ENCODE data around the gene TRIM56.
A peak's percentile ranks its signal among the peaks of the same experiment; 100 is the strongest.
"Not testable (repeated sequence)": the region's sequence is repeated elsewhere in the genome, so short reads cannot be mapped to it uniquely, and the experiment has no call there.

Gene TRIM56

GRCh38 chr7:101092266-101092905 is 7.1 kb downstream of the TRIM56 start:
- DNase-seq (ENCODE audit: low read depth in 2 of 2): not testable (repeated sequence)

DNA sequence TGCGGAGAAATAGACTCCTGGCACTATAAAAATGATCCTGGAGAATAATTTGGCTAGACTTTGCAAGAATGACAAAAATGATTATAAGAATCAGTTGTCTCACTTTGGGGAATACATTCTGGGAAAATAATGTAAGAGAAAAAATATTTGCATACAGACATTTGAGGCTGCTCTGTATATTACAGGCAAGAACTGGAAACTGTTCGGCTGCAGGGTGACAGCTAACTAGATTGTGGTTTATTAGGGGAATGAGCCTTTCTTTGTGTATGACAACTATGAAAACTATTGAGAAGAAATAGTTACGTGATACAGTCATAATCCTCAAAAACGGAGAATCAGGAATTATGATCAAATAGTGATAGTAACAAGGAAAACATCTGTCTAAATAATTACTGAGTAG is 8.6 kb downstream of the TRIM56 start:
- DNase-seq (ENCODE audit: low read depth in 2 of 2): no peak

GRCh38 chr7:101094376-101094775 is 9.1 kb downstream of the TRIM56 start:
- no peak for DNase-seq (ENCODE audit: low read depth in 2 of 2)

- peak; percentile 37 to 41 for DNase-seq (ENCODE audit: low read depth in 2 of 2)
Observed at GRCh38 chr7:101094791-101095375, 9.6 kb downstream of the TRIM56 start.

DNA sequence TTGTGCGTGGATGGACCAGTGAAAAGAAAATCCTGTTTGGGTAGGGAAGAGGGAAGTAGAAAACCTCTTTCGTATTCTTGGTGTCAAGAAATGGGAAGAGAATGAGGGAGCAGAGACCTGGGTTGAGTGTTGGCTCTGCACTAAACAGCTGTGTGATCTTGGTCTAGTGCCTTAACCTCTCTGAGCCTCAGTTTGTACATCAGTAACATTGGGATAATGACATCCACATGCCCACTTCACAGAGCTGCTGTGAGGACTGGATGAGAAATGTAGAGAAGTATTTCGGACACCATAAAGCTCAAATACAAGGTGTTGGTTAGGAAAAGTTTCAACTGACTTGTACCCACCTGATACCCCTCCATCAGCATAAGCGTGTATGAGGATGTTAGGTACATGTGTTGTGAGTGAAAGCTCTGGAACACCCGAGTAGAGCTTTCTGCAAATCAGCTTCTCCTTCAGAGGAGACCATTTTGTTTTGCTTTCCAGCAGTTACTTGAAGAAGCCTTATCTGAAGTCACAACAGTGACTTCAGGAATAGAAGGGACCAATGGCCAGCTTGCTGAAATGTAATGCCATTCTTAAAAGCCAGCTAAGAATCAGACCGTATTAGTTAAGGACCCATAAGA is 11.2 kb downstream of the TRIM56 start:
- DNase-seq (ENCODE audit: low read depth in 2 of 2): no peak

- DNase-seq (ENCODE audit: low read depth in 2 of 2): no peak
Observed at GRCh38 chr7:101096957-101097347, 11.7 kb downstream of the TRIM56 start.

DNA sequence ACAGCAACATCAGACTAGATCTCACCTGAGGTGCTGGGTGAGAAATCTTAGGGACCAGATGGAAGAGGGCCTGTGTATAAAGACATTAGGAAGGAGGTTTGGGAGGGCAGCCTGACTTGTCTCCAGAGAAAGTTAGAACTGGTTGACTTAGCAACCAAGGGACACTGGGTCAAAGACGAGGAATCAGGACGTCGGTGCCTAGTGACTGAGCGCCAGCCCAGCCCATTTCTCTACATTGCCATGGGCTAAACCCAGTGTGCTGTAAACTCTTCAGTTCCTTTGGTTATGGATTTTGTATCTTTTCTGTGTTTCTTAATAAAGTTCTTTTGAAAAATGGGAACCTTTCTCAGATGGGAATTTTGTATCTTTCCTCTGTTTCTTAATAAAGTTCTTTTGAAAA is 12.3 kb downstream of the TRIM56 start:
- DNase-seq (ENCODE audit: low read depth in 2 of 2): no peak

DNA sequence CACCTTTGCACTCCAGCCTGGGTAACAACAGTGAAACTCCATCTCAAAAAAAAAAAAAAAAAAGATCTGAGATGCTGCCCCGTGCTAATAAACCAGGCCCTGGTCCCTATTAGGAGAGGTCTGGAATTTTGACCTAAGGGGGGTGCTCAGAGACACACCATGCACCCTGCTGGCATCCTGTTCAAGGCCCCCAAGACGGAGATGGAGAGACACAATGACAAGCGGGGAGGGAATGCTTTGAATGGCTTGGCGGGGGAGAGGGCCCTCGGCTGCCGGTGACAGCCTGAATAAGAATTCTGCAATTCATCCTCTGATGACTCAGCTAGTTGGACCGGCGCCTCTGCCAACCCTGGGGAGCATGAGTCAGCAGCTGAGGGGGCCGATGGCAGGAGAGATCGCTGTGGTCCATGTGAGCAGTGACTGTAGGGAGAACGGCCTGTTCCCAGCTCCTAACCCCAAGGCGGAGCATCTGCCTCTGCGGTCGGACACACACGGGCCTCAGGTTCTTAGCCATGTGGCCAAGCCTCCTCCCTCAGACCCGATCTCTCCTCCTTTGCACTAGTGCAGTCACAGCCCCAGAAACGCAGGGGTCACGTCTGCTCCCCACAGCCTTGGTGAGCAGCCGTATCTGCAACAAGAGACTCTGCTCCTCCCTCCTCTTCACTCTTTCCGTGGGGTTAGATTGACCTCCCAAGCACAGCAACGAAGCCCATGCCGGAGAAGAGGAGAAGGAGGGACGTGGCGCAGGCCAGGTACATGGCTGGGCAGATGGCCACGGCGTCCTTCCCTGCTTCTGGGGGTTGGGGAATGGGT is 14.9 kb downstream of the TRIM56 start:
- peak; percentile 54 to 55 for DNase-seq (ENCODE audit: low read depth in 2 of 2)

- DNase-seq (ENCODE audit: low read depth in 2 of 2): no peak
Observed at GRCh38 chr7:101100858-101101847, 15.9 kb downstream of the TRIM56 start.

- no peak for DNase-seq (ENCODE audit: low read depth in 2 of 2)
Observed at GRCh38 chr7:101102026-101102425, 16.7 kb downstream of the TRIM56 start.

DNA sequence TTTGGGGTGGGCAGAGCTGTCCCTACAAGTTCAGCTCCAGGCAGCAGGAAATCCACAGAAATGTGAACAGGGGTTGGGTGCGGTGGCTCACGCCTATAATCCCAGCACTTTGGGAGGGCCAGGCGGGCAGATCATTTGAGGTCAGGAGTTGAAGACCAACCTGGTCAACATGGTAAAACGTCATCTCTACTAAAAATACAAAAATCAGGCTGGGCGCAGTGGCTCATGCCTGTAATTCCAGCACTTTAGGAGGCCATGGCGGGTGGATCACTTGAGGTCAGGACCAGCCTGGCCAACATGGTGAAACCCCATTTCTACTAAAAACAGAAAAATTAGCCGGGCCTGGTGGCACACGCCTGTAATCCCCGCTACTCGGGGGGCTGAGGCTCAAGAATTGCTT is 18.4 kb downstream of the TRIM56 start:
- not testable (repeated sequence) for DNase-seq (ENCODE audit: low read depth in 2 of 2)

DNA sequence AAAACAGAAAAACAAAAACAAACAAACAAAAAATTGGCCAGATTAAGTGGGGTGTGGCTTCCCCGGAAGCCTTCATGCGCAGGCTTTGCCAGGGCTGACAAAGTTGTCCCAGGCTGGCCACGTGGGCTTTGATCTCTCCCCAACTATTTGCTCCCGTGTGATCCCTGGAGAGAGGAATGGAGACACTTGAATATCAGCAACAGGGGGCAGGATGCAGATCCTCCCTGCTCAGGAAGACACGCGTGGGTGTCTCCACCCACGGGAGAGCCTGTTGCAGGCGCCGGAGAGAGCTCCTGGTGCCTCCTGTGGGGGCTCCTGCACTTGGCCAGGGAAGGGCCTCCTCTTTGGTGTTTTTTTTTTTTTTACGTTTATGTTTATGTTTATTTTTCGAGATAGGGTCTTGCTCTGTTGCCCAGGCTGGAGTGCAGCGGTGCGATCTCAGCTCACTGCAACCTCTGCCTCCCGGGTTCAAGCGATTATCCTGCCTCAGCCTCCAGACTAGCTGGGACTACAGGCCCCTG is 19.0 kb downstream of the TRIM56 start:
- DNase-seq (ENCODE audit: low read depth in 2 of 2): no peak

- no peak for DNase-seq (ENCODE audit: low read depth in 2 of 2)
Observed at GRCh38 chr7:101104799-101105198, 19.5 kb downstream of the TRIM56 start.

DNA sequence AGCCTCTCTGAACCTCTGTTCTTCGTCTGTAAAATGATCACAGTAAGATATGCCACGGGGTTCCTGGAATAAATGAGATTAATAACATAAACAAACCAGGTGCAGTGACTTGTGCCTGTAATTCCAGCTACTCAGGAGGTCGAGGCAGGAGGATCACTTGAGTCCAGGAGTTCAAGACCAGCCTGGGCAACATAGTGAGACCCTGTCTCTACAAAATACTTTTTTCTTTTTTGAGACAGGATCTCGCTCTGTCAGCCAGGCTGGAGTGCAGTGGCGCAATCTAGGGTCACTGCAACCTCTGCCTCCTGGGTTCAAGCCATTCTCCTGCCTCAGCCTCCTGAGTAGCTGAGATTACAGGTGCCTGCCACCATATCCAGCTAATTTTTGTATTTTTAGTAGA is 20.0 kb downstream of the TRIM56 start:
- DNase-seq (ENCODE audit: low read depth in 2 of 2): not testable (repeated sequence)

DNA sequence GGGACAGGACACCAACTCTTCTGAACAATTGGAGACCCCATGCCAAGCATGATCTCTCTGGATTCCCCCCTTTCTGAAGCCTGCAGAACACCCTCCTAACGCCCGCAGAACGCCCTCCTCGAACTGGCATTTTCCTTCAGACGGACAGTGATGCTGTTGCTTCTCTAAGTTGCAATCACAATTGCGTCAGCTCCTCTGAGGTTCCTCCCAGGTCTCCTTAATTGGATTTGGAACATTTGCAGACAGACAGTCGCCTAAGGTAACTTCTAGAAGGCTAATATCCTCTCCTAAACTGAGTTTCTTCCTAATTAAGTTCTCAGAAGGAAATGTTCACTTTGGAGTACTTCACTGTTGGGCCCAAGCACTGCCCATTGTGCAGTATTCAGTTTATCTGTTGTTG is 21.1 kb downstream of the TRIM56 start:
- no peak for DNase-seq (ENCODE audit: low read depth in 2 of 2)

DNA sequence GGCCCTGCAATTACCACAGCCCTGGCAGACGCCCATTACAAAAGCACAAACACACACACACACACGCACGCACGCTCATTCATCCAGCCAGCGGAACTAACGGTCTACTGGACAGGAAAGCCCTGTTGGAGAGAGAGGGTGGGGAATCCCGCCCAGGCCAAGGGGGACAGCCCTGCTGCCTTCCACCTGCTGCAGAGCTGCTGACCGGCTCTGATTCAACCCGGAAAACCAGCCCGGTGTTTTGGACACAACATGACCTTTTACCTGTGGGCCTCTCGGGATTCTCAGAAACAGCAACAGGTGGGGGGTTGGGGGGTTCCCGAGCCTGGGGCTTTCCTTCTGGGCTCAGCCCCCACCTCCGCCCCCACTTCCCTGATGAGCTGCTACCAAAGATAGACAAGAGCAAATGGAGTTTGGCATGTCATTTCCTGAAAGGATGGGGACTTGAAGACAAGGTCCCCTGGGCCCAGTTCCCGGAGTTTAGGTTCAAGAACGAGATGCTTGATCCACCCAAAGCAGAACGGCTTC is 23.1 kb downstream of the TRIM56 start:
- DNase-seq (ENCODE audit: low read depth in 2 of 2): no peak

DNA sequence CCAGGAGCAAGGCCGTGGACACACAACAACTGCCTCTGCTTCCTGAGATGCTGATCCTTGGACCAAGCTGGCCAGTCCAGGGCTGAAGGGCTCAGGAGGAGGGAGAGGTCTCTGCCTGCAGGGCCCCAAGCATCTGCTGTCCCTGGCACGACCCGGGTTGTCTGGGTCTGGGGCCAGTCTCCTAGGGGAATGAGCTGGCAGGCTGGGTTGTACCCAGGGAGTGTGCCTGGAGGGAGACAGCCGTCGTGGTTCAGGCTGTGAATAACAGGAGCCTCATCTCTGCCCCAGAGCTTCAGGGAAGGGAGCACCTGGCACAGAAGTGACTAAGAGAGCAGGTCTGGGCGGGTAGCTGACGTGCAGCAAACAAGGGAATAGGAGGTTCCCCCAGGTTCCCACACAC is 23.7 kb downstream of the TRIM56 start:
- DNase-seq (ENCODE audit: low read depth in 2 of 2): no peak

- no peak for DNase-seq (ENCODE audit: low read depth in 2 of 2)
Observed at GRCh38 chr7:101109368-101109767, 24.1 kb downstream of the TRIM56 start.

- no peak for DNase-seq (ENCODE audit: low read depth in 2 of 2)
Observed at GRCh38 chr7:101111261-101111660, 26.0 kb downstream of the TRIM56 start.

DNA sequence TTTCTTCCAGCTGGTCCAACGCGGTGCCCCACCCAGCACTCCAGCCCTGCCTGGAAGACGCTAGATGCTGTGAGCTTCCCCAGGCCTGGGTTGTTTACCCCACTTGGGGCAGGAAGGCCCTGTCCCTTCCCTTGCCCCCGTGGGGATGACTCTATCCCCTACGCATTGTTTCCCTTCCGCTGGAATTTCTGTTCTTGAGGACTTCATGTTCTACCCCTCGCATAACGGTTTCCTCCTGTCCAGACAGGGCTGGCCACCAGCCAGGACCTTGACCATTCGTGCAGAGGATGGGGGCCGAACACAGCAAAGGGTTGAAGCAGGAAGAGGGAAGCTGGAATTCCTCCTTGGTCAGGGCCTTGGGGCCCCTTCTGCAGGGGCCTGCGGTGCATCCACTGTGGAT is 27.0 kb downstream of the TRIM56 start:
- no peak for DNase-seq (ENCODE audit: low read depth in 2 of 2)

DNA sequence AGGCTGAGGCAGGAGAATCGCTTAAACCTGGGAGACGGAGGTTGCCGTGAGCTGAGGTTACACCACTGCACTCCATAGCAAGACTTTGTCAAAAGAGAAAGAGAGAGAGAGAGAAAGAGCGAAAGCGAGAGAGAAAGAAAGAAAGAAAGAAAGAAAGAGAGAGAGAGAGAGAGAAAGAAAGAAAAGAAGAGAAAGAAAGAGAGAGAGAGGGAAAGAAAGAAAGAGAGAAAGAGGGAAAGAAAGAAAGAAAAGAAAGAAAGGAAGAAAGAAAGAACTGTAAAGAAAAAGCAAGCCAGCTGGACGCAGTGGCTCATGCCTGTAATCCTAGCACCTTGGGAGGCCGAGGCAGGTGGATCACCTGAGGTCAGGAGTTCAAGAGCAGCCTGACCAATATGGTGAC is 27.9 kb downstream of the TRIM56 start:
- not testable (repeated sequence) for DNase-seq (ENCODE audit: low read depth in 2 of 2)
